Stimulated activated CD4-positive, alpha-beta T cell treated with anti-CD3 and anti-CD28 coated beads, Interleukin-1b, Interleukin-23, amount 100 ng/mL, for 1 hour (primary cell): ENCODE results near the gene GSTA2.
"Not testable (repeated sequence)": the region's sequence is repeated elsewhere in the genome, so short reads cannot be mapped to it uniquely, and the experiment has no call there.

ENCODE experiments used
- DNase-seq, 2 donors: peaks; one replicate each; pipeline ENCODE4 v3.0.0-alpha.2; 2020; ENCODE audit warnings: low read depth in 2 of 2

Gene GSTA2

DNA sequence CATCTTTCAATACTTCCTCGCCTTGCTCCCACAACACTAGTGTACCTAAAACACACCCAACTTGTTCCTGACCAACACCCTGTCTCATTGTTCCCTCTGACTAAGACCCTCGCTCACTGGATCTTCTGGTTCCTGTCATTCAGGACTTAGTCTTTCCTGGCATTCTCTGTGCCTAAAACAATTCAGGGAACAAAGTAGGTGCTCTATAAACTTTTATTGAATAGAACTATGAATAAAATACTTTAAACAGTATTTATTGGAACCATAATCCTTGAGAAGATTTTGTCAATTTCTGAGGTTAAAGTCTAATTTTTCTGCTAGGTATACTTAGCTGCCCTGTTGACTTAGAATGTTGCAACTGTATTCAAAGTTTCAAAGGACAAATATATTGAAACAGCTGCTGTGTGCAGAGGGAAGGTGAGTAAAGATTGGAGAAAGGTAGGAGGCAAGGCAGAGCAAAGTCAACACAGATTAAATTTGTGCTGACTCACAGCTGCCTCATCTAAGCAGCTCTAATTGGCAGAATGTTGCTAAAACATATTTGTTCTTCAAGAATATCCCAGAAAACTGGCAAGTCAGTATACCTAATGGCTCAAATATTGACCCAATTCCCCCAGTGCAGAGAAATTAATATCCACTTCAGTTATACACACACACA is 37.6 kb downstream of the GSTA2 start:
- no peak for DNase-seq

DNA sequence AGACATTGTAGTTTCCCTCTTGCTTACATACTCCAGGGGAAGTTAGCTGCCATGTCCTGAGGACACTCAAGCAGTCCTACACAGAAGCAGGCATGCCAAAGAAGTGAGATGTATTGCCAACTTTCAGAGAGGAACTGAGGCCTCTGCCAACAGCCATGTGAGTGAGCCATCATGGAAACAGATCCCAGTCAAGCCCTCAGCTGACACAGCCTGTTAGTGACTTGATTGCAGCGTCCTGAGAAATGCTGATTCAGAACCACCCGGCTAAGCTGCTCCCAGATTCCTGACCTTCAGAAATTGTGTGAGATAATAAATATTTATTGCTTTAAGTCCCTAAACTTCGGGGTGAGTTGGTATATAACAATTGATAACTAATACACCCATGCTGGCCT is 38.1 kb downstream of the GSTA2 start:
- no peak for DNase-seq

DNA sequence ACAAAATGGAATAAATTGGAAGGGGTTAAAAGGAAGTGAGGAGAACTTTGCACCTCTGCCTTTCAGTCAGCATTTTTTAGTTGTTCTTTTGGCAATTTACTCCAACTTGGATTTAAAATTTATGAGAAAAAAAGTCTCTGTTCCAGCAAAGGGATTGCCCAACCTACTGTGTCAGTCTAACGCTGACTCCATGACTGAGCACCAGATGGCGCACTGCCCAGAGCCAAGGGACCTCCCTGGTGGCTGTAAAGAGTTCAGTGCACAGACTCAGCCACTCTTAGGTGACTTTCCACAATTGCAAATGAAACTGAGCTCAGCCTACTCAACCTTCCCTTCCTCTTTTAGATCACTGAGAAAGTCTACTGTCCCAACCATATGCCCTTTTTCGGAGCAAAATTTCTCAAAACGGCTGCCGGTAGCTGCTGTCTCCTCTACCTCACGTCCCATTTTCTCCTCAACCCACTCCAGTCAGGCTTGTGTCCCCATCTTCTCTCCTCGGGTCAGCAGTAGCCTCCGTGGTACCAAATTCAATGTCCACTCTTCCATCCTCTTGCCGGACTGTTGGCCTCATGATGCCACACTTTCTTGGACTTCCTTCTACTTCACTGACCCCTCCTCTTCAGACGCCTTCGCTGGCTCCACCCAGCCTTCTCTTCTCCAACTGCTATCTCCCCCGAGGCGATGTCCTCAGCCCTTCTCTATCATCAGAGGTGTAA is 38.7 kb downstream of the GSTA2 start:
- peak in 1 of 2 donors; percentile 3 for DNase-seq

DNA sequence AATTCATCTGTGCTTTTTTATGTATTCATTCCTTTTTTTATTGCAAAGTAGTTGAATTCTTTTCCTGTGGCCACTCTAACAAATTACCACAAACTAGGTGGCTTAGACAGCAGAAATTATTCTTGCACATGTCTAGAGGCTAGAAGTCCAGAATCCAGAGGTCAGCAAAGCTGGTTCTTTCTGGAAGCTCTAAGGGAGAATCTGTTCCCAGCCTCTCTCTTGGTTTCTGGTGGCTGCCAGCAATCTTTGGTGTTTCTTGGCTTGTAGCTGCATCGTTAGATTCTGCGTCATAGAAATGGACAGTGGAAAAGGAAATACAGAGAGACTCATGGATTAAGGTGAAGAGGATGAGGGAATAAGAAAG is 39.3 kb downstream of the GSTA2 start:
- DNase-seq = no peak

DNA sequence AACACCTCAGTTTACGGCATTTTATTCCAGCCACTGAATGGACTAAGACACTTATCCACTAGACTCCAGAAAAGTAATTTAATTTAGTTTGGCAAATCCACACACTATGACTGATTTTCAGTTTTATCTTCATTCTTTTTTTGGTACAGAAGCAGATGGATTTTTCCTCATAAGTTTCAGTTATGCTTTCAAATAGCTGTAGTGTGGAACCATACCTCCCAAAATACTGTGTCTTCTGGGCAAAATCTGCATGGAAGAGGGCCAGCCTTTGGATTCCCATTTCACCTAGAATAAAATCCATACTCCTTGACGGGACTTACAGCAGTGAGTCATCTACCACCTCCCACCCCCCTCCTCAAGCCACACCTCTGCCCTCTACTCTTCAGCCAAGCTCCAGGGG is 43.0 kb downstream of the GSTA2 start:
- DNase-seq = no peak

DNA sequence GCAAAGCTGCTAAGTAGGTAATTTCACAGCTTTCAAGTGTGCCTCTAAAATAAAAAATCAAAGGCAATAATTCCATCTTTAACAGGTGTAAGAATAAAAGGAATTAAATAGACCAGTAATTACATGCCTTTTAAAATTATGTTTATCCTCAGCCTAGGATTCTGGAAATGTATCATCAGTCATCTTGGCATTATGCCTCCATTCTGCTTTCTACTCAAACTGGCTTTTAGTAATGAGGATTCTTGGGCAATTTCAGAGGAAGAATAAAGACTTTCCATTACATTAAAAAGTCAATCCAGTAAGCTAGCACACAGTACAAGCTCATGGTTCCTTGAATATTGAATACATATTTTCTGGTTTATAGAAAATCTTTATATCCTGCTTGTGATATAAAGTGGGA is 44.7 kb downstream of the GSTA2 start:
- no peak for DNase-seq

DNA sequence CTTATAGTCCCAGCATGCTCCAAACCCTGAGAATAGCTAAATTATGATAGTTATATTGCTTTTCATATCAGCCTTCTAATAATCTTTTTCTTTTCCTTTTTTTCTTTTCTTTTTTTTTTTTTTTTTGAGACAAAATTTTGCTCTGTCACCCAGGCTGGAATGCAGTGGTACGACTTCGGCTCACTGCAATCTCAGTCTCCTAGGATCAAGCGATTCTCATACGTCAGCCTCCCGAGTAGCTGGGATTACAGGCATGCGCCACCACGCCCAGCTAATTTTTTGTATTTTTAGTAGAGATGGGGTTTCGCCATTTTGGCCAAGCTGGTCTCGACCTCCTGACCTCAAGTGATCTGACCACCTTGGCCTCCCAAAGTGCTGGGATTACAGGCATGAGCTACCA is 48.5 kb downstream of the GSTA2 start:
- DNase-seq = not testable (repeated sequence)

DNA sequence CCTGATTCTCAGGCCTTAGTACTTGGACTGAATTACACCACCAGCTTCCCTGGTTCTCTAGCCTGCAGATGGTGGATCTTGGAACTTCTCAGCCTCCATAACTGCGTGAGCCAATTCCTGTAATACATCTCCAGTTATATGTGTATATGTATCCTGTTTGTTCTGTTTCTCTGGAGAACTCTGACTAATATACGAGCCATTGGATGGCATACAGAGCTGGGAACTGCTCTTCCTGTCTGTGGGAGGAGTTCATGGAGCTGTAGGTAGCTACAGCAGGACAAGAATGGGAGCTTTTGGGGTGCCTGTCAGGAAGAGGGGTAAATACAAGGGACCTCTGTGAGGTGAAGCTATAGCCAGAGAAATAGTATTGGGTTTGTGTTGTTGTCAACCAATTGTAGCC is 51.1 kb downstream of the GSTA2 start:
- no peak for DNase-seq

DNA sequence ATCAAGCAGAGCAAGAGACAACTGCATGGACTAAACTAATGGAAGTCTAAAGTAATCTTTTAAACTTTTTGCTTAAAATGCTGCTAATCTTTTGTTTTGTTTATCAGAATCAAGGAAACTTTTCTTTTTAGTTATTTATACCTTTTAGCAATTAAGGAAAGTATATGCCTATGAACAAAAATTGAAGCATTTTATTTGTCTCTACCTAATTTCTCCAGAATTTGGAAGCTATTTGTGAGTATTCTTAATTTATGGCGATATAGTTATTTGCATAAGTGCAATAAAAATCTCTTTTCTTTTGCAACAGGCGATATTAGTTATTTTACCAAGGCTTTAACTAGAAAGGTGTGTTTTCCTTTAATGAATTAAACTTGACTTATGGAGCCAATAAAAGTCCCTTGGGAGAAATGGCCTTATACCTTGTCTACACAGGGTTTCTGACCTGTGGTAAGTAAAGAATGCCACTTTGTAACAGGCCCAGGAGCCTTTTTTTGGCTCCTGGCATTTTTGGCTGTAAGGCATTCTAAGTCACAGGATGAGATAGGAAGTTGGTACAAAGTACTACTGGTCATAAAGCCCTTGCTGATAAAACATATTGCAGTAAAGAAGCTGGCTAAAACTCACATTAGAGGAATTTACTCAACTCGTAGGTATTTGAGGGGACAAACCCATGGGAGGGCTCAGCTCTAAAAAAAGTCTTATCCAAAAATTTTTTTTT is 55.2 kb downstream of the GSTA2 start:
- no peak for DNase-seq

DNA sequence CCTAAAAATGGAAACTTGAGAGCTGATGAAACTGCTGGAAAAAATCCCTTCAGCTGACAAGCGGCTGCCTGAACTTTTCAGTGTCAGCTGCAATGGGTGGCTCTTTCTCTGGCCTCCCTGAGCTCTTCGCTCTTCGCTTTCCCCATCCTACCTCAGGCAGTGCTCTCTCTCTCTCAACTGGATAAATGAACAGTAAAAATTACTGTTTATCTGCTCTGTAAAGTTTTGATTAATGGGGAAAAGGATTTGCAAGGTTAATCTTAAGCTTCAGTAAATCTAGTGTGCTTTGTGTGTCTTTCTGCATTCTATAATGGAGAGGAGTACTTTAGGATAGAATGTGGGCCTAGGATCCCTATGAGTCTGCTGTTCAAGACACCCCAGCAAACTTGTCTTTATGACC is 57.3 kb downstream of the GSTA2 start:
- no peak for DNase-seq

DNA sequence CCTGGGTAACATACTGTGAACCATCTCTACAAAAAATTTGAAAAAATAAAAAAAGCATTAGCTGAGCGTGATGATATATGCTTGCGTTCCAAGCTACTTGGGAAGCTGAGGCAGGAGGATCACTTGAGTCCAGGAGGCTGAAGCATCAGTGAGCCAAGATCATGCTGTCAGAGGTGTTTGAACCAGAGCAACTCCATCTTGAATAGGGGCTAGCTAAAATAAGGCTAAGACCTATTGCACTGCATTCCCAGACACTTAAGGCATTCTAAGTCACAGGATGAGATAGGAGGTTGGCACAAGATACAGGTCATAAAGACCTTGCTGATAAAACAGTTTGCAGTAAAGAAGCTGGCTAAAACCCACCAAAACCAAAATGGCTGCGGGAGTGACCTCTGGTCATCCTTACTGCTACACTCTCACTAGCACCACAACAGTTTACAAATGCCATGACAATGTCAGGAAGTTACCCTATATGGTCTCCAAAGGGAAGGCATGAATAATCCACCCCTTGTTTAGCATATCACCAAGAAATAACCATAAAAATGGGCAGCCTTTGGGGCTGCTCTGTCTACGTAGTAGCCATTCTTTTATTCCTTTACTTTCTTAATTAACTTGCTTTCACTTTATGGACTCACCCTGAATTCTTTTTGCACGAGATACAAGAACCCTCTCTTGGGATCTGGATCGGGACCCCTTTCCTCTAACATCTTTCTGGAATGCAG is 58.3 kb downstream of the GSTA2 start:
- not testable (repeated sequence) for DNase-seq

DNA sequence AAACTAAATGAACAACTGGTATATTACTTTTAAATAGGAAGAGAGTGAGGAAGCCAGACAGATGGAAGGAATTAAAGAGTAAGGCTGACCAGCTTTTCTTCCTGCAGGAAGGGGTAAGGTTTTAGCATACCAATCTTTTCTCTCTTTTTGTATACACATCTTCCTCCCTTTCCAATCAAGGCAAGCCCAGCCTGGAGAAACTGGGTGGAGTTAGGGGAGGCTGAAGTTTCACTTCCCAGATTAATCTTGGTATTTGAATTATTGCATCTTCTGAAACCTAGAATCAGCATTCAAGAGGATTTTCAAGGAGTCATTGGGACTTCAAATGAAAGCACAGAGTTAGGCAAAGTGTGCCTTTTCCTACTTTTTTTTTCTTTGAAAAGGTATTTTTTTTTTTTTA is 59.2 kb downstream of the GSTA2 start:
- DNase-seq = no peak
